Measurements from ENCODE around the gene EPB41. TPM values are rescaled to one million over a fixed set of nuclear protein-coding genes. Genes with fewer than 3 reads are reported as not detected.

Gene EPB41
- total and polyA plus RNA-seq, 2 of the 4 experiments (the other 2 are of a cell fraction) = 4.6 to 10.0 TPM

DNA sequence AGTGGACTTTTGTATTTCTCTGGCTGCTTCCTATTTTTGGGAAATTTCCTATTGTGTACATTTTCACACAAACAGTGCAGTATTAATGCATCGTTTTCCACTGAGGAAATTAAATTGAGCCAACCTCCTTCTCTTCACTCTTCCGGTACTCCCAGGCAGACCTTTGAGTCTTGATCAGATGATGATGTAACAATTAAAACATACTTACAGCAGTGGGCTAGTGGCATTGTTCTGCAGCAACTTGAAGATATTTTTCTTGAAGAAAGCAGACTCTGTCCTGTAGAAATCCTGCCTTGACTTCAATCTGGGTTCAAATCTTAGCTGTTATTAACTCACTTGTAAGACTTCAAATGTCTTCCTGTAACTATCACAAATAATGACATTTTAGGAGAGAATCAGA lies 228.3 kb downstream of the EPB41 start:
- H3K4me1 ChIP-seq (ENCODE audit: control insufficient read depth, insufficient read depth, low read length) = peaks cover 9% of the 10 kb centered on the region
- H3K36me3 ChIP-seq (ENCODE audit: control insufficient read depth, insufficient read depth, low read length) = peaks cover 9% of the 10 kb centered on the region
- H3K27me3 ChIP-seq (ENCODE audit: control insufficient read depth, insufficient read depth, low read length) = no peaks in the 10 kb centered on the region
- no peak overlapping the region for H4K91ac ChIP-seq (ENCODE audit: insufficient read depth, low read depth, low read length)
- H2AK5ac ChIP-seq (ENCODE audit: low read depth, low read length) = no peak overlapping the region
- H3K4ac ChIP-seq (ENCODE audit: low read depth, low read length) = no peak overlapping the region
- H3K14ac ChIP-seq (replicated peaks; ENCODE audit: low read depth, low read length) = no peak overlapping the region
- H3K23ac ChIP-seq (ENCODE audit: low read depth, low read length) = no peak overlapping the region
- no peak overlapping the region for H3K27ac ChIP-seq (ENCODE audit: insufficient read depth, low read length)
- ATAC-seq (ENCODE audit: low read depth) (no peak), DNase-seq (no peak)
- no peak overlapping the region for H4K8ac ChIP-seq (ENCODE audit: low read depth in 2 of 2, low read length in 2 of 2)
- H3K9ac ChIP-seq (ENCODE audit: low read depth, low read length) = no peak overlapping the region
- no peaks in the 10 kb centered on the region for H3K9me3 ChIP-seq (ENCODE audit: control insufficient read depth, insufficient read depth, low read length)
- in situ Hi-C loops (cut with MboI; ENCODE audit: low sequenced_read_pairs) = no loop called here
- H3K9me1 ChIP-seq (ENCODE audit: insufficient read depth, low read length) = peaks cover 8% of the 10 kb centered on the region; the same call in 1 of the 2 replicates
- H3K4me3 ChIP-seq (ENCODE audit: insufficient read depth, low read depth, low read length) = no peak overlapping the region
- no peak overlapping the region for H4K5ac ChIP-seq (ENCODE audit: low read depth, low read length)
- ChIA-PET POLR2A (ENCODE audit: unreplicated experiment) (no interaction called here), CTCF (no interaction called here)
- no peak overlapping the region for H2BK15ac ChIP-seq (ENCODE audit: low read depth, low read length)
- H3K79me1 ChIP-seq (ENCODE audit: low read depth in 1 of 2, low read length in 2 of 2) = peaks cover 5 to 22% of the 10 kb centered on the region in 2 experiments; a peak in 3 of 4 replicates
- intact Hi-C loops (cut with micrococcal nuclease) = no loop called here
- H3K4me2 ChIP-seq (ENCODE audit: low read depth, low read length) = no peak overlapping the region
- dilution Hi-C loops (cut with HindIII; ENCODE audit: low sequenced_read_pairs, unreplicated experiment) = no loop called here
- no peak overlapping the region for H3K18ac ChIP-seq (ENCODE audit: low read depth, low read length)
- no peak overlapping the region for H2BK5ac ChIP-seq (ENCODE audit: low read depth, low read length, poor library complexity, severe bottlenecking)
- no peak overlapping the region for H2AFZ ChIP-seq (replicated peaks; ENCODE audit: low read length, poor library complexity)
- no CpG with 5 or more reads among the region's 2 CpGs for WGBS, 2 experiments (ENCODE audit: extremely low coverage in 2 of 2, insufficient read length in 1 of 2)
- no peak overlapping the region for H3K56ac ChIP-seq (ENCODE audit: extremely low read depth, insufficient read depth, low read length)
- TF ChIP-seq CEBPB (IDR thresholded peaks at IDR 0.05; ENCODE audit: low read depth, low read length) (no peak), RFX5 (IDR thresholded peaks at IDR 0.05; ENCODE audit: low read depth, low read length) (no peak), MXI1 (IDR thresholded peaks at IDR 0.05; ENCODE audit: borderline replicate concordance, low read depth, low read length) (no peak), BHLHE40 (IDR thresholded peaks at IDR 0.05; ENCODE audit: low read depth, low read length) (no peak), RAD21 (IDR thresholded peaks at IDR 0.05; ENCODE audit: low read length) (no peak), FOS (IDR thresholded peaks at IDR 0.05; ENCODE audit: low read depth, low read length) (no peak), POLR2A (IDR thresholded peaks at IDR 0.05; ENCODE audit: low read depth, low read length) (no peak), MAZ (IDR thresholded peaks at IDR 0.05; ENCODE audit: borderline replicate concordance, low read depth, low read length) (no peak), SMC3 (IDR thresholded peaks at IDR 0.05; ENCODE audit: low read depth, low read length) (no peak), MAFK (IDR thresholded peaks at IDR 0.05; ENCODE audit: low read depth, low read length) (no peak), NFE2L2 (IDR thresholded peaks at IDR 0.05; ENCODE audit: low read depth, low read length) (no peak), CHD1 (IDR thresholded peaks at IDR 0.05; ENCODE audit: low read depth, low read length) (no peak), RCOR1 (IDR thresholded peaks at IDR 0.05; ENCODE audit: insufficient replicate concordance, low read length) (no peak)
- TF ChIP-seq, protein P1, sequence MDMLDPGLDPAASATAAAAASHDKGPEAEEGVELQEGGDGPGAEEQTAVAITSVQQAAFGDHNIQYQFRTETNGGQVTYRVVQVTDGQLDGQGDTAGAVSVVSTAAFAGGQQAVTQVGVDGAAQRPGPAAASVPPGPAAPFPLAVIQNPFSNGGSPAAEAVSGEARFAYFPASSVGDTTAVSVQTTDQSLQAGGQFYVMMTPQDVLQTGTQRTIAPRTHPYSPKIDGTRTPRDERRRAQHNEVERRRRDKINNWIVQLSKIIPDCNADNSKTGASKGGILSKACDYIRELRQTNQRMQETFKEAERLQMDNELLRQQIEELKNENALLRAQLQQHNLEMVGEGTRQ (IDR thresholded peaks at IDR 0.05; ENCODE audit: low read depth, low read length) = no peak
- TF ChIP-seq, protein P2, sequence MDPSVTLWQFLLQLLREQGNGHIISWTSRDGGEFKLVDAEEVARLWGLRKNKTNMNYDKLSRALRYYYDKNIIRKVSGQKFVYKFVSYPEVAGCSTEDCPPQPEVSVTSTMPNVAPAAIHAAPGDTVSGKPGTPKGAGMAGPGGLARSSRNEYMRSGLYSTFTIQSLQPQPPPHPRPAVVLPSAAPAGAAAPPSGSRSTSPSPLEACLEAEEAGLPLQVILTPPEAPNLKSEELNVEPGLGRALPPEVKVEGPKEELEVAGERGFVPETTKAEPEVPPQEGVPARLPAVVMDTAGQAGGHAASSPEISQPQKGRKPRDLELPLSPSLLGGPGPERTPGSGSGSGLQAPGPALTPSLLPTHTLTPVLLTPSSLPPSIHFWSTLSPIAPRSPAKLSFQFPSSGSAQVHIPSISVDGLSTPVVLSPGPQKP (IDR thresholded peaks at IDR 0.05; ENCODE audit: borderline replicate concordance, low read depth, low read length) = no peak
- TF ChIP-seq, protein P3, sequence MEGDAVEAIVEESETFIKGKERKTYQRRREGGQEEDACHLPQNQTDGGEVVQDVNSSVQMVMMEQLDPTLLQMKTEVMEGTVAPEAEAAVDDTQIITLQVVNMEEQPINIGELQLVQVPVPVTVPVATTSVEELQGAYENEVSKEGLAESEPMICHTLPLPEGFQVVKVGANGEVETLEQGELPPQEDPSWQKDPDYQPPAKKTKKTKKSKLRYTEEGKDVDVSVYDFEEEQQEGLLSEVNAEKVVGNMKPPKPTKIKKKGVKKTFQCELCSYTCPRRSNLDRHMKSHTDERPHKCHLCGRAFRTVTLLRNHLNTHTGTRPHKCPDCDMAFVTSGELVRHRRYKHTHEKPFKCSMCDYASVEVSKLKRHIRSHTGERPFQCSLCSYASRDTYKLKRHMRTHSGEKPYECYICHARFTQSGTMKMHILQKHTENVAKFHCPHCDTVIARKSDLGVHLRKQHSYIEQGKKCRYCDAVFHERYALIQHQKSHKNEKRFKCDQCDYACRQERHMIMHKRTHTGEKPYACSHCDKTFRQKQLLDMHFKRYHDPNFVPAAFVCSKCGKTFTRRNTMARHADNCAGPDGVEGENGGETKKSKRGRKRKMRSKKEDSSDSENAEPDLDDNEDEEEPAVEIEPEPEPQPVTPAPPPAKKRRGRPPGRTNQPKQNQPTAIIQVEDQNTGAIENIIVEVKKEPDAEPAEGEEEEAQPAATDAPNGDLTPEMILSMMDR (conservative IDR thresholded peaks at IDR 0.05; ENCODE audit: low read depth, low read length) = no peak
- no TSS peak for BruUV-seq (replicated peaks)
- H2AK9ac ChIP-seq (replicated peaks; ENCODE audit: low read depth, low read length, poor library complexity) = no peak overlapping the region
- H2BK20ac ChIP-seq (ENCODE audit: low read depth, low read length) = no peak overlapping the region
- H2BK120ac ChIP-seq (ENCODE audit: low read depth, low read length) = no peak overlapping the region
- peaks cover 14% of the 10 kb centered on the region for H4K20me1 ChIP-seq (ENCODE audit: insufficient read depth, low read length)

All from IMR-90 (cell line).